Activated T-cell treated with anti-CD3 and anti-CD28 coated beads, Interleukin-2, amount 50 U/mL, for 4 hours (primary cell): ENCODE results near the gene ENDOG. TPM values are rescaled to one million over a fixed set of nuclear protein-coding genes. Genes with fewer than 3 reads are reported as not detected.
"Not testable (repeated sequence)": the region's sequence is repeated elsewhere in the genome, so short reads cannot be mapped to it uniquely, and the experiment has no call there.

ENCODE experiments used
- ATAC-seq, 2 donors: fragments of 200-7000 bp; cut with Tn5 transposase; one replicate each; pipeline ENCODE4 v1.10.0; 2021
- DNase-seq: peaks from one replicate; pipeline ENCODE4 v3.0.0-alpha.2; 2020
- H3K27me3 Mint-ChIP-seq: one replicate; pipeline ENCODE4 v1.8.0; 2021; ENCODE audit warnings: low read depth, mixed read lengths
- H3K36me3 Mint-ChIP-seq: one replicate; pipeline ENCODE4 v1.8.0; 2022; ENCODE audit warnings: mixed read lengths; ENCODE audit not compliant: insufficient read depth
- H3K4me1 Mint-ChIP-seq: one replicate; pipeline ENCODE4 v1.8.0; 2021; ENCODE audit warnings: low read depth, mixed read lengths
- H3K4me3 Mint-ChIP-seq: one replicate; pipeline ENCODE4 v1.8.0; 2021; ENCODE audit warnings: mild to moderate bottlenecking, moderate library complexity, mixed read lengths
- H3K9me3 Mint-ChIP-seq: one replicate; pipeline ENCODE4 v1.8.0; 2021; ENCODE audit warnings: mixed read lengths
- total RNA-seq, 3 donors: library from RNA; stranded (reverse); gene quantifications; one replicate each; pipeline ENCODE4 v1.2.1, GENCODE V29; 2021

Gene ENDOG
- total RNA-seq, 3 donors from 2014 or later = 22.6 to 28.5 (median 26.4) TPM

DNA sequence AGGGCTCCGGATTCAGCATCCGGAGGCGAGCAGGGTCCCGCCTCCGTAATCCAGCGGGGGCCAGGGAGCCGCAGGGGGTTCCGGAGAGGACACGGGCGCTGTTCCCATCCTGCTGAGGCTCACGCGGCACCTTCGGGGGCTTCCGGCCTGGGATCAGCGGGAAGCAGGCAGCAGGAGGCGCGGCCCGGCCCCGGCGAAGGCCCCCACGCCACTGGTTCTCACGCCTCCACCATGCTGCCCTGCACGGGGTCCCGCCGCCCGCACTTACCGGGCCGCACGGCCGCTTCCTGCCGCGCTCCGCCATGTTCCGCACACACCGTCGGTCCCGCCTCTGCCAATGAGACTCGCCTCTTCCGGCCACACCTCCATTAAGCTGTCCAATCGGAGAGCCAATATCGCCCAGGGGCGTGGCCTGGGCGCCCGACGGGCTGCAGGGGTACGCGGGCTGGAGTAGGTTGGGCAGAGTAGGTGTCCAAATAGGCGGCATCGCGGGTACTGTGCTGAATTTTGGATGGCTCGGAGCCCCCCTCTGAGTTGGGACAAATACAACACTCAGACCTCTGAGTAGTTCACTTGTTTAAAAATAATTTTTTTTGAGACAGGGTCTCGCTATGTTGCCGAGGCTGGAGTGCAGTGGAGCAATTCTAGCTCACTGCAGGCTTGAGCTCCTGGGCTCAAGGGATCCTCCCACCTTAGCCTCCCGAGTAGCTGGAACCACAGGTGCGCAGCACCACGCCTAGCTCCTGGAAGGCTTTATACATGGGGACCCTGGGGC, 11.4 kb downstream of the ENDOG start, which contains the start of gene SPOUT1:
Gene SPOUT1 (minus strand): TSS at position 318 of the 775 bp plus-strand sequence. CDS start 14 bp downstream, at position 304.
- Mint-ChIP-seq H3K36me3 (peaks cover 23% of the 10 kb centered on the region), H3K4me1 (peaks cover 23% of the 10 kb centered on the region), H3K27me3 (no peaks in the 10 kb centered on the region), H3K9me3 (no peaks in the 10 kb centered on the region), H3K4me3 (peak within 1 kb of the TSS; percentile 95)
- ATAC-seq (peak; percentile 98), DNase-seq (peak; percentile 90)

DNA sequence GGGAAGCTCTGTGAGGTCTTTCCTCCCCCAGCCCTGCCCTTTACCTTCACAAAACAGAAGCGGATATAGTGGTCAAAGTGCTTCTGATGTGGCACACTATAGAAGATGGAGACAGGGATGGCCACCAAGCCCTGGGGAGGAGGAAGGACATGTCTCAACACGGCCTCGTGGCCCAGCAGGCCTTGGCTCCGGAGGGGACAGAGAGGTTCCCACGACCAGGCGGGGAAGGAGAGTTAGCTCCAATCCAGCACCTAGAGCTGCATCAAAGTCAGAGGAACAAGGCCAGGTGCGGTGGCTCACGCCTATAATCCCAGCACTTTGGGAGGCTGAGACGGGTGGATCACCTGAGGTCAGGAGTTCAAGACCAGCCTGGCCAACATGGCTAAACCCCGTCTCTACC, 15.4 kb downstream of the ENDOG start:
- DNase-seq (no peak), ATAC-seq (no peak)
- Mint-ChIP-seq H3K9me3 (no peaks in the 10 kb centered on the region), H3K4me1 (peaks cover 10% of the 10 kb centered on the region), H3K27me3 (no peaks in the 10 kb centered on the region), H3K4me3 (no peak overlapping the region), H3K36me3 (peaks cover 16% of the 10 kb centered on the region)

DNA sequence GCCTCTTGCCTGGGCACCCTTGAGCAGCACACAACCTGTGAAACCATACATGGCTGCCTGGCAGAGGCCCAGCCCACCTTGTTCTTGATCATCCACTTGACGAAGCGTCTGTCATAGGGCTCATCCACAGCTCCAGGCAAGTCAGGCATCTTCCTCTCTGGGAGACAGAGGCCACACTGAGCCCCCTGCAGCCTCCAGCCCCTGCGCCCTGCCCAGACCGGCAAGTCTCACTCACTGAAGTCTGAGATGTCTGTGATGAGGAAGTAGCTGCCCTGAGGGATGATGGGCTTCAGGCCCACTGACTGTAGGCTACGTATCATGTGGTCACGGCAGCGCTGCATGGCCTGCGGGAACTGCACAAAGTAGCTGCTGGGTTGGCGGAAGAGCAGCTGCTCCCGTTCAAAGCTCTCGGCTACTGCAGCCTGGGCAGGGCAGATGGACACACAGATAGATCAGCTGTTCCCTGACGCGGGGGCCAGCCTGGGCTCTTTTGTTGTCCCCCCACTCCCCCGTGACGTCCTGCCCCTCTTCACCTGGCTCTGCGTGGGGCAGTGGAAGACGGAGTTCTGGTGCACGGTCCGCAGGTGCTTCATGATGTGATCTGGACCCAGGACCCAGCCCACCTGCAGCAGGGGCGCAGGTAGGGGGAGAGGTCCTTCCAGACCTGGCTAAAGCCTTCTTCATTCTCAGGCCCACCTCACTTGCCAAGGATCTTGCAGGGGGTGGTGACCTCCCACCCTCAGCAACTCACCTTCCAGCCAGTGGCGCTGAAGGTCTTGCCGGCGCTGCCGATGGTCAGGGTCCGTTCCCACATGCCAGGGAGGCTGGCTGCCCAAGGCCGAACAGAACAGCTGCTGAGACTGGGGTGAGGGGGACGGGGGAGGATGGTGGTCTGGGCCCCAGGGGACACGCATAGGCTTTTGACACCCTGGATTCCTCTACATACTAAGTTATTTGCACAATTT, 17.2 kb downstream of the ENDOG start:
- Mint-ChIP-seq H3K9me3 (no peaks in the 10 kb centered on the region), H3K4me3 (no peak overlapping the region), H3K27me3 (no peaks in the 10 kb centered on the region), H3K4me1 (no peaks in the 10 kb centered on the region), H3K36me3 (peaks cover 12% of the 10 kb centered on the region)
- ATAC-seq = no peak
- DNase-seq = no peak

GRCh38 chr9:128836509-128837145, 18.3 kb downstream of the ENDOG start:
- Mint-ChIP-seq H3K9me3 (no peaks in the 10 kb centered on the region), H3K4me1 (no peaks in the 10 kb centered on the region)
- no peak for ATAC-seq

GRCh38 chr9:128838338-128838737, 20.0 kb downstream of the ENDOG start:
- no peak overlapping the region for H3K4me3 Mint-ChIP-seq
- ATAC-seq = no peak
- H3K27me3 Mint-ChIP-seq = no peaks in the 10 kb centered on the region
- no peak for DNase-seq
- peaks cover 13% of the 10 kb centered on the region for H3K36me3 Mint-ChIP-seq
- no peaks in the 10 kb centered on the region for H3K9me3 Mint-ChIP-seq
- no peaks in the 10 kb centered on the region for H3K4me1 Mint-ChIP-seq

More at GRCh38 chr9:128836509-128837145, 18.3 kb downstream of the ENDOG start:
- peaks cover 12% of the 10 kb centered on the region for H3K36me3 Mint-ChIP-seq
- DNase-seq = no peak
- H3K4me3 Mint-ChIP-seq = no peak overlapping the region
- no peaks in the 10 kb centered on the region for H3K27me3 Mint-ChIP-seq

DNA sequence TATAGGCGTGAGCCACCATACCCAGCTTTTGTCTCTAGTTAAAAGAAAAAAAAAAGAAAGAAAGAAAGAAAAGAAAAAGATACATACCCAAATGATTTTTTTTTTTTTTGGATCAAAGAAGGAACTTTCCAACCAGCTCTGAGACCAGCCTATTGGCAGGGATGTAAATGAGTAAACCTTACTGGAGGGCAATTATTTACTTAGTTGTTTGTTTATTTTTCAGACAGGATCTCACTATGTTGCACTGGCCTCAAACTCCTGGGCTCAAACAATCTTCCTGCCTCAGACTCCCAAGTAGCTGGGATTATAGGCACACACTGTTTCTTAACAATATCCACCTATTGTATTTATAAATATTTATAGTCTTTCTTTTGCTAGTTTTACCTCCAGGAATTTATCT, 22.2 kb downstream of the ENDOG start:
- no peaks in the 10 kb centered on the region for H3K9me3 Mint-ChIP-seq
- DNase-seq = no peak
- no peak overlapping the region for H3K4me3 Mint-ChIP-seq

GRCh38 chr9:128841694-128842492, 23.6 kb downstream of the ENDOG start:
- Mint-ChIP-seq H3K4me3 (no peak overlapping the region), H3K27me3 (no peaks in the 10 kb centered on the region), H3K36me3 (peaks cover 9% of the 10 kb centered on the region), H3K9me3 (no peaks in the 10 kb centered on the region), H3K4me1 (no peaks in the 10 kb centered on the region)
- ATAC-seq (no peak), DNase-seq (no peak)

More for the DNA sequence above, 22.2 kb downstream of the ENDOG start:
- Mint-ChIP-seq H3K27me3 (no peaks in the 10 kb centered on the region), H3K36me3 (peaks cover 11% of the 10 kb centered on the region), H3K4me1 (no peaks in the 10 kb centered on the region)
- no peak for ATAC-seq

GRCh38 chr9:128843171-128843570, 24.9 kb downstream of the ENDOG start:
- not testable (repeated sequence) for H3K4me1 Mint-ChIP-seq, ATAC-seq, DNase-seq, H3K4me3 Mint-ChIP-seq, H3K9me3 Mint-ChIP-seq, H3K27me3 Mint-ChIP-seq, H3K36me3 Mint-ChIP-seq

DNA sequence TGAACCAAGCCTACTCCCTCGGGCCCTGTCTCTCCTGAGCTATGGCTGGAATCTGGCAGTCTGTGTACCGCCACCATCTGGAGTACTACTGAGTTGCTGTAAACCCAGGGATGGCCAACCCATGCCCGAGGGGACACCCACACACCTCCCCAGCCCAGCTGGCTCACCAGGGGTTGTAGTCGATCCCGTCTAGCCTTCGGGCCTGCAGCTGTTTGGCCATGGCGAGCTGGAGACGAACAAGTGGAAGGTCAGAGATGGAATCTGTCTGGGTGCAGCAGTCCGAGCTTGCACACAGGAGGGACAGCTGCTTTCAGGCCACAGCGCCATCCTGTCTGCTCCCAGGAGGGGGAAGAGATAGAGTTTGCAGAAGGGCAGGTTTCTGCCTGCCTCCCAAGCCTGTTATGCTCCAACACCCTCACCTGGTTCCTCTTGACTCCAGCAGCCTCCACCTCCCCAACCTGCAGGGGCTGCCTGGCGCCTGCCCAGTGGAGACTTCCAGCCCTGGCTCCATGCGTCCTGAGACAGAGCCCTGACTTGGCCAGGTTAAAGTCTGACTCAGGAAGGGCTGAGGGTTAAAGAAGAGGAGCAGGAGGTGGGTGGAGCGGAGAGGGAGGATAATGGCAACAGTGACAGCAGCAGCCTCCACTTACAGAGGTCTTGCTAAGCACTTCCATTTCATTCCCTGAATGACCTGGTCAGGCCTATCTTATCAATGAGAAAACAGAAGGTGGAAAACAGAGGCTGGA, 27.1 kb downstream of the ENDOG start:
- DNase-seq = no peak
- no peak for ATAC-seq
- Mint-ChIP-seq H3K4me3 (no peak overlapping the region), H3K4me1 (no peaks in the 10 kb centered on the region), H3K9me3 (peaks cover under 1% of the 10 kb centered on the region), H3K27me3 (no peaks in the 10 kb centered on the region), H3K36me3 (peaks cover 8% of the 10 kb centered on the region)

- Mint-ChIP-seq H3K36me3 (peaks cover 20% of the 10 kb centered on the region), H3K4me3 (no peak overlapping the region), H3K4me1 (no peaks in the 10 kb centered on the region), H3K27me3 (no peaks in the 10 kb centered on the region), H3K9me3 (peaks cover 13% of the 10 kb centered on the region)
- ATAC-seq = no peak
- DNase-seq = no peak
Measured at GRCh38 chr9:128846680-128847030, 28.4 kb downstream of the ENDOG start.

DNA sequence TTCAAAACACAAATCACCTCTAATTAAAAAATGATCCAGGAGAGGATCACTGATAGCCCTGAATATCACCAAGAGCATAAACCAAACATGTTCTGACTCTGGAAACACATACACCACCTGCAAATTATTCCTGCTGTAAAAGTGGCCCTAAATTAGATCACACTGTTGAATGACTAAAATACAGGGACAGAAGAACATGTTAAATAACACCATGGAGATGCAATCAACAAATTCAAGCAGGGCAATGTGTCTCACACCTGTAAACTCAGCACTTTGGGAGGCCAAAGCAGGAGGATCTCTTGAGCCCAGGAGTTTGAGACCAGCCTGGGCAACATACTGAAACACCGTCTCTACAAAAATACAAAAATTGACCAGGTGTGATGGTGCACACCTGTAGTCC, 29.5 kb downstream of the ENDOG start:
- Mint-ChIP-seq H3K4me1 (no peaks in the 10 kb centered on the region), H3K36me3 (peaks cover 16% of the 10 kb centered on the region), H3K4me3 (no peak overlapping the region), H3K9me3 (peaks cover 13% of the 10 kb centered on the region), H3K27me3 (no peaks in the 10 kb centered on the region)
- DNase-seq (no peak), ATAC-seq (no peak)

DNA sequence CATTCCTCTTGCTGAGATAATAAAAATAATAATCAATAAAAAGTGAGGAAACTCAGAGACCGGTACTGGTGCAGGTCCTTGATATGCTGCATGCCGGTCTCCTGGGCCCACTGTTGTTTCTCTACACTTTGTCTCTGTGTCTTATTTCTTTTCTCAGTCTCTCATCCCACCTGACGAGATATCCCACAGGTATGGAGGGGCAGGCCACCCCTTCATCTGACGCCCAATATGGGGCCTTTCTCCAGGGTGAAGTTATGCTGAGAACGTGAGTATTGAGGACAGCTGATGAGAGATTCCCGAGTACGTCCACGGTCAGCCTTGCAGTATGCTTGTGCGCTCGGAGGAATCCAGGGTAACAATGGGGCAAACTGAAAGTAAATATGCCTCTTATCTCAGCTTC, 32.7 kb downstream of the ENDOG start:
- H3K4me1 Mint-ChIP-seq = not testable (repeated sequence)
- H3K9me3 Mint-ChIP-seq = peaks cover 13% of the 10 kb centered on the region

More for the DNA sequence above, 32.7 kb downstream of the ENDOG start:
- ATAC-seq, H3K4me3 Mint-ChIP-seq, H3K27me3 Mint-ChIP-seq, DNase-seq: not testable (repeated sequence)
- peaks cover 16% of the 10 kb centered on the region for H3K36me3 Mint-ChIP-seq
